ENCODE results near the gene PRKAB2.

The PRKAB2 gene, protein sequence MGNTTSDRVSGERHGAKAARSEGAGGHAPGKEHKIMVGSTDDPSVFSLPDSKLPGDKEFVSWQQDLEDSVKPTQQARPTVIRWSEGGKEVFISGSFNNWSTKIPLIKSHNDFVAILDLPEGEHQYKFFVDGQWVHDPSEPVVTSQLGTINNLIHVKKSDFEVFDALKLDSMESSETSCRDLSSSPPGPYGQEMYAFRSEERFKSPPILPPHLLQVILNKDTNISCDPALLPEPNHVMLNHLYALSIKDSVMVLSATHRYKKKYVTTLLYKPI

DNA sequence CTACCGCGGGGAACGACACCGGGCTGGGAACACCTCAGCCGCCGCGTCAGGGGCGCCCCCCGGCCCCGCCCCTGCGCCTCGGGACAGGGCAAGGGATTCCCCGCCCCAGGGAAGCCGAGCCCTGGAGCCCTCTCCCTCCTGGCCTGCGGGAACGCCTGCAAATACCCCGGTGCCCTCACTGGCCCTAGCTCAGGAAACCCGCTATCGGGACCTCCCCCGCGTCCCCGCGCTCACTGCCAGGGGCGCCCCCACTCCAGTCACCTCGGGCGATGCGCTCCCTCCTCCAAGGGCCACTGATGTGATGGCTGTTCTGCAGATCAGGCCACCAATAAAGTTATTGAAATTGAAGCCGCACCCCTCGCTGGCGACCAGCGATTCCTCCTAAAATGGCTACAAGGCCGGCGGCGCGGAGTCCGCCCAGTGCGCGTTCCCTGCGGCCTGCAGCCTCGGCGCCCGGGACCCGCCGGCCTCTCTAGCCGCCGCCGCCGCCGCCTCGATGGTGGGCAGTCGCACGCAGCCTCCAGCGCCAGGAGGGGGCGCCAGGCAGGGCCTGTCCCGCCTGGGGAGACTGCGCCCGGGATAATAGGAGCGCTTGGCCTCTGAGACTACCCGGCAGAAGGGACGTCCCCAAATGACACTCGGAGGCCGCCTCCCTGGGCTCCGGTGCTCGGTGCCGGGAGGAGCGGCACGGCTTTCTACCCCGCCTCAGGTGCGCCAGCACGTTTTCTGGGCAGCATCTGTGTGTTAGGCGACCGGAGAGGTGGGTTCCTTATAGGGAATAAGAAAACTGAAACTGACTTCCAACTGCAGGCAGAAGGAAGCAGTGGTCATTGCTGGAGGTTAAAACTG is at the start of gene PRKAB2:
PRKAB2 (minus strand) TSS at position 303 of the 849 bp plus-strand sequence. CDS start 326 bp downstream, outside the sequence.
- H3K4me3 ChIP-seq (ENCODE audit: low read length) = peak within 1 kb of the TSS; percentile 95
- DNase-seq (ENCODE audit: low read depth) = peak; percentile 98
- TF ChIP-seq CTCF (conservative IDR thresholded peaks at IDR 0.05; ENCODE audit: low read length) = peak; percentile 53

DNA sequence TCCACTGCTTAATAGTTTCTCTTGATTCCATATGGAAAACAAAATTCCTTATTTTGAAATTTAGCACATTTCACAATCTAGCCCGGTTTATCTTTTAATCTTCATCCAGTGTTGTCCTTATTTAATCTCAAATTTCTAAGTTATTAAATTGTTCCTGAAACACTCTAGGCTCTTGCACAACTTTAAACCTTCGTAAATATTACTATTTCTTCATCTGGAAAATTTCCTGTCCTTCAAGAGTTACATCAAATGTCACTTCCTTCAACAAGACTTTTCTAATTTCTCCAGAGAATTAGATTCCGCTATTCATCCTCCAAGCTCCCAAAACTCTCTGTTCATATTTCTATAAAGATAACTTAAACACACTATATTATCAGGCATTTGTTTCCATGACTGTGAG is 46.3 kb upstream of the PRKAB2 start:
- DNase-seq (ENCODE audit: low read depth) = no peak
- TF ChIP-seq CTCF (conservative IDR thresholded peaks at IDR 0.05; ENCODE audit: low read length) = no peak
- H3K4me3 ChIP-seq (ENCODE audit: low read length) = no peak overlapping the region

GRCh38 chr1:147217141-147217540 is 44.9 kb upstream of the PRKAB2 start:
- TF ChIP-seq CTCF (conservative IDR thresholded peaks at IDR 0.05; ENCODE audit: low read length) = no peak
- no peak overlapping the region for H3K4me3 ChIP-seq (ENCODE audit: low read length)
- DNase-seq (ENCODE audit: low read depth) = no peak

DNA sequence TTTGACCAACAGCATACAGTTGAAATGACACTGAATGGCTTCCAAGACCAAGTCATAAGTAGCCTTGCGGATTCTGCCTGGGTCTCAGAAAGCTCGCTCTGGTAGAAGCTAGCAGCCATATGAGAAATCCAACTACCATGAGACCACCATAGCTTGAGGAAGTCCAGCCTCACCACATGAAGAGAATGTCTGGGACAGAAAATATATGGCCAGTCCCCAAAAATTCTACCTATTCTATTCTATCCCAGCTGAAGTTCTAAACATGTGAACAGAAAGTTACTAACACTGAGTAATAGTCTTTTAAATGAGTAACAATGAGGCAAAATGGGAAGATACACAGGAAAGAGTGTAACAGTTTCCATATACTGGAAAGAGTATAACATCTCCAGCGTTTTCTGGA is 43.9 kb upstream of the PRKAB2 start:
- H3K4me3 ChIP-seq (ENCODE audit: low read length) = no peak overlapping the region
- no peak for DNase-seq (ENCODE audit: low read depth)
- TF ChIP-seq CTCF (conservative IDR thresholded peaks at IDR 0.05; ENCODE audit: low read length) = no peak

DNA sequence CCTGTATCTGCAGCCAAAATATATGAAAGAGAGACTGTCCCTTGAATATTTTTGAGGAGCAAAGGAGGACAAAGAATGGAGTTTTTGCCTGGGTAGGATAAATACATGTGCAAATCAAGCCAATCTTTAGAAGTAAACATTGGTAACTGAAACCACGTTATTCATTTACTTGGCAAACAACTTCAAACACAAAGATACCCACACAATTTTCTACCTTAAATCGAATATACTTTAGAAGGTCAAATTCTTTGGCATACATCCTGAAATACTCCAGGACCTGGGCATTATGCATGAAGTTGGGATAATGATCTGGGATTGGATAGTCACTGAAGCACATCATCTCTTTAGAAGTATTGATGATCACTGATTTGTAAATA is 43.3 kb upstream of the PRKAB2 start:
- no peak for DNase-seq (ENCODE audit: low read depth)
- TF ChIP-seq CTCF (conservative IDR thresholded peaks at IDR 0.05; ENCODE audit: low read length) = no peak
- H3K4me3 ChIP-seq (ENCODE audit: low read length) = no peak overlapping the region

GRCh38 chr1:147214842-147215539 is 42.7 kb upstream of the PRKAB2 start:
- TF ChIP-seq CTCF (conservative IDR thresholded peaks at IDR 0.05; ENCODE audit: low read length) = no peak
- no peak overlapping the region for H3K4me3 ChIP-seq (ENCODE audit: low read length)
- peak; percentile 3 for DNase-seq (ENCODE audit: low read depth)

Measured in AG10803 (cell line).